GM18526 (cell line): ENCODE results near the gene ENTPD7.
A peak's percentile ranks its signal among the peaks of the same experiment; 100 is the strongest.

ENCODE experiments used
- POLR2A ChIP-seq: IDR thresholded peaks from 3 replicates; pipeline ENCODE4 v1.6.1; 2011; ENCODE audit not compliant: insufficient read length; ENCODE audit errors: extremely low read depth

Gene ENTPD7

DNA sequence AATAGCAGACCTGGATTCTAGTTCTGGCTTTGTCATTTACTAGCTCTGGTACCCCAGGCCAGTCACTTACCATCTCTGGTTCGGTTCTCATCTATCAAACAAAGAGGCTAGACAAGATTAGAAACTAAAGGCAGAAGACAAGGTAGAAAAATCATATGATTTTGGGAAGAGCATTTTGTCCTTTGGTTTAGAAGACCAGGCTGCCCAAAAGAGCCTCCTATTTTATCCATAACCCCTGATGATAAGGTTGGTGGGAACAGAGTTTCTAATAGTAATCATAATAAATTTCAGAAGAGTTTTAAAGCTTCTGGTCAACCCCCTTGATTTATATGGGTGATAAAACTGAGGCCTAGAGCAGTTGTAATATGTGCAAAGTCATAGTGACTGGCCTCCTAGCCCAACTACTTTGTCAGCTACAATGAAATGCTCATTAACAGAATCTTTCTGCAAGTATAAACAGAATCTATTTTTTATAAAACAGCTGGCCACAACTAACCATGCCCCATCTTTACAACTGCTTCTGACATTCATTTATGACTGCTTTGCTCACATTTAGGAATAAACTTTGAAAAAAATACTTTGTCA, 49.2 kb downstream of the ENTPD7 start:
- TF ChIP-seq POLR2A: no peak

DNA sequence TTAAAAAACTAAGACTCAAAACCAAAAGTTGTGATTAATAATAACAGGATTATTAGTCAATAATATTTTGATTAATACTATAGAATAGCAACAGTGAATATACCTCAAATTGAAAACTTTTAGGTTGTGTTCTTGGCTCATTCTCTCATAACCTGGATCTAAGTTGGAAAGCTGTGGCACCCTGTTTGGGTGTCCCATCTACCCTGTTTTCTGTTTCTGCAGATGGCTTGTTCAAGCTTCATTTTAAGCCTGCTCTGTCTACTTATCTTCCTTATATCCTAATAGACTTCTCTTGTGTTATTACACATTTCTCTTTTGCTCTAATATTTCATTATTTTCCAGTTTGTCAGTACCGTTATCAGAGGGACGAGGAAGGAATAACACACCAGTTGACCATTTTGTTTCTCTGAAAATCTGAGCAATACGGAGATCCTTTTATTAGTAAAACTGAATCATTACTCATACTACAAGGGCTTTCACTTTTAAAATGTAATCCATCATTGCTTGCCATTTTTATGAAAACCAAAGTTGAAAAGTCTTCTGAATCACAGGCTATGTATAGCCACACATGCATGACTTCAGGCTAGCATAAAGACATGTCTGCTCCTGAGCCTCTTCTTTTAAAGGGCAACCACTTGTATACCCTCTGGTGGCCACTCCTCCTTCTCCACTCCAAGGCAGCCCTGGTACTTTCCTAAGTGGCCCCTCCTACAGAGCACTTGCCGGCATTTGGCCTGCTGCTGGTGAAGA, 50.3 kb downstream of the ENTPD7 start:
- no peak for TF ChIP-seq POLR2A

DNA sequence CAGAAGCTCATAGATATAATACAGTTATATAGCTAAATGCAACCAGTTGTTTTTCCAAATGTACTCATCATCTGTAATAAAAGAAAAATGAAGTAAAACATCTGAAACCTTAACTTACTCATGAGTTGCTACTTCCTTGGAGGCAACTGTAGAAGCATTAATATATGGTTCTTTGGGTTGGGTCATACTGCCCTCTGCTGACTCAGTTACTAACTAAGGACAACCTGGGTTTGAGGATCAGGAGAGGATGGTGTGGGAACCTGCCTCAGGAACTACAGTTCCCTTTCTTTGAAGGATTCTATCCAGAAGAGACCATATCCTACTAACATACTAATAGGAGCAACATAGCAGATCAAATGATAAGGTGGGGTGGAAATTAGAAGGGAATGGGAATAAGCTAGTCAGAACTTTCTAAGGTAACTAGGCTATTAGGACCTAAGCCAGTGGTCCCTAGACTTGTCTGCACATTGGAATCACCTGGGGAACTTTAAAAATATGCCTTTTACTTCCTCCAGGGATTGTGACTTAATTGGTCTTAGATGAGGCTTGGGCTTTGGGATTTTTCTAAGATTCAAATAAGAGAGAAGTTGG, 51.9 kb downstream of the ENTPD7 start:
- TF ChIP-seq POLR2A: no peak

DNA sequence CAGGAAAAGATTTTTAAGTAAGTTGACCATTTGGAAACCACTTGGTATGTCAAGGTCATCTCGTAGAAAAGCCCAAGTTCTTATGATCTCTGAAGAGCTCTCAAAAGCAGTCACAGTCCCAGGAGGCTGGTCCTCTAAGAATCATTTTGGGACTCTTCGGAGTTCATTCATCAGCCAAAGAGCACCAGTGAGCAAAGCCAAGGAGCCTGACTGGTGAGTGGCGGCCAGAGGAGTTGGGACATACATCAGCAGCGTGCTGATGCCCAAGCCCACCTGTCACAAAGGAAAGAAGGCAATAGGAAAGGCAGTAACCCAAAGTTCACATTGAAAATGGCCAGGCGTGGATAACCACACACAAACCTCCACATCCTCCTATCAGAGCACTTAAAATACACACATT, 55.1 kb downstream of the ENTPD7 start:
- no peak for TF ChIP-seq POLR2A

DNA sequence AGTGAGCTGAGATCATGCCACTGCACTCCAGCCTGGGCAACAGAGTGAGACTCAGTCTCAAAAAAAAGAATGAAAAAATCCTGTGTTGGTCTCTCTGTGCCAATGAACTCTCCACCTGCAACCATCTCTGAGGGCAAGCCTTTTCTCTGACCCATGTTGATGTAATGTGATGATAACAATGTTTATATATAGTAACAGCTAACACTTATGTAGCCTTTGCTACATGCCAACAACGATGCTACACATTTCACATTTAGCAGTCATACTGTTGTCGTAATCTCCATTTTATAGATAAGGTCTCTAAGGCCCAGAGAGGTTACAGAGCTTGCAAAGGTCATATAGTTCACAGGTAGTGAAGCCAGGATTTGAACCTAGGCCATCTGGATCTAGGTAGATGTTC, 61.1 kb downstream of the ENTPD7 start:
- no peak for TF ChIP-seq POLR2A

DNA sequence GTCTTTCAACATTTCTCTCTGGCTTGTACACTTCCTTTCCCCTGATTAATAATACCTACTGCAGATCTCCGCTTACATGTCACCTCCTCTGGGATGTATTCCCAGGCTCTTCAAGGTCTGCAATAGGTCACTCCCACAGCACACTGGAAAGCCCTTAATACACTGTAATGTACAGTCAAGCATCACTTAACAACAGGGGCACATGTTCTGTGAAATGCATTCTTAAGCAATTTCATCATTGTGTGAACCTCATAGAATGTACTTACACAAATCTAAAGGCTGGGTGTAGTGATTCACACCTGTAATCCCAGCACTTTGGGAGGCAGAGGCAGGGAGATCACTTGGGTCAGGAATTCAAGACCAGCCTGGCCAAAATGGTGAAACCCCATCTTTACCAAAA, 70.7 kb downstream of the ENTPD7 start:
- no peak for TF ChIP-seq POLR2A

DNA sequence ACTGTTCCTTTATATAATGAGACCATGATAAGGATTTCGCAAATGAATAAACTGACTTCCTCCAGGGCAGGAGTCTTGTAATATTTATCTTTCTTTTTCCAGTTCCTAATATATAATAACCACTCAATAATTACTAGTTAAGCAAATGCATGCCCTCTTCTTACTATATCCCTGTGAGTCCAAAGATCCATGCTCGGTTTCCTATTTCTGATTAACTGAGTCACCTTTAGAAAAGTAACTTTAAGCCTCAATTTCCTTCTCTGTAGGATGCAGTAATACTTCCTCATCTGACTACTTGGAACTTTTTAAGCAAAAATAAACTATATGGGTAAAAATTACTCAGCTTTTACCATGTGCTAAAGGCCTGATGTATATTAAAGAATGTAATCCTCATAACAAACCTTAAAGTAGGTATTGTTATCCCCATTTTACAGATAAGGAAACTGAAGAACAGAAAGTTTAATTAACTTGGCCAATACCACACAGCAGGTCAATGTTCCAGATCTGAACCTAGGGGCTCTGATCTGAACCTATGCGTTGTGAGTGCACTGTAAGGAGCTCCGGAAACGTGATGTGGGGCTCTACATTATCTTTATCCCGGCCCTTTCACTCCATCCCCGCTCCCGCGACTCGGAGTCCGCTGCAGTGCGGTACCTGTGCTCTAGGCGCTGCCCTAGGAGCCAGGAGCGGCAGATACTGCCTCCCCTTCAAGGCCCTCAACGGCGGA, 72.2 kb downstream of the ENTPD7 start:
- TF ChIP-seq POLR2A: no peak

DNA sequence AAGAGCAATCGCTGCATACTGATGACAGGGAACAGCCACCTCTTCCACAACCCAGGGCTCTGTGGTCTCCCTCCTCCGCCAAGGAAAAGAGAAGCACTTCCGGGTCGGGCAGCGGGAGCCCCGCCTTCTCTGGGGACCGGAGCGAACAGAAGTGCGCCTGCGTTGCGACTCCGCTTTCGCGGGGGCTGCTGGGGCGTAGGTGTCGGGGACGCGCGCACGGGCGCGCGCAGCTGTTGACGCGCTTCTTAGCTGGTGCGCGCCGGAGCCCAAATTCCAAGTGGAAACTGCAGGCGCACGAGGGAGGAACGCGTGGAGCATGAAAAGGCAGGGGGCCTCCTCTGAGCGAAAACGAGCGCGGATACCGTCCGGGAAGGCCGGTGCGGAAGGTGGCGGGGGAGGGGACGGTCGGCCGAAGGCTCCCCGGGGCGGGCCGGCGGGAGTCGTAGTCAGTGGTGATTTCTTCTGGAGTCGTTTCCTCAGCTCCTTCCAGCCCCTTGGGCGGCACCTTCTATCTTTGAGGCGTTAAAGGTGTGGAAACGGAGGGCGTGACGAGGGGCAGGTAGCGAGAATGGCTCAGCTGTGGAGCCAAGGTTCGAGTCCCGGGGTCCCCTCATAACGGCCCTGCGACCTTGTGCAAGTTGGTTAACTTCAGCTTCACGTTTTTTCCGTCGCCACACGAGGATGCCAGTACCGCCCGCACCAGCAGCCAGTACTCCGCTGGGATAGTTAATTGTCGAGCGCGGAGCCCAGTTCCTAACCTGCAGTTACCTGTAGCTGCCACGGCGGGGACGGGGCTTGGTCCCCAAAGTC, 72.9 kb downstream of the ENTPD7 start, which contains the start of the genes COX15 and CUTC:
Gene COX15 (minus strand): TSS at position 95 of the 810 bp plus-strand sequence. CDS start 78 bp downstream, at position 17.
Gene CUTC (plus strand): TSS at position 202 of the 810 bp plus-strand sequence. CDS start 115 bp downstream, at position 317.
- peak; percentile 87 for TF ChIP-seq POLR2A

DNA sequence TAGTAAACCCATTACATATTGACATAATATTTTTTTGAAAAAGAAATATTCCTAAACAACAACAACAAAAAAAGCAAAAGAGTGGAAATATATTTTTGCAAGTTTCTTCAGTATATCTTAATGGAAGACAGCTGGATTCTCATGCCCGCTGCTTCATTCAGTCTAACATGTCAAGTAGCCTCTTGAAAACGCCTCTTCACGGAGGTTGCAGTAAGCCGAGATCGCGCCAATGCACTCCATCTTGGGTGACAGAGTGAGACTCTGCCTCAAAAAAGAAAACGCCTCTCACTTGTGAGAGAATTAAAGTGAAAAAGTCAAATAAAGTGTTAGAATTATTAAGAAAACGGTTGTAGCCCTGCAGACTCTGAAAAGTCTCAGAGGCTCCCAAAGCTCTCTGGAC, 74.1 kb downstream of the ENTPD7 start:
- TF ChIP-seq POLR2A: no peak

DNA sequence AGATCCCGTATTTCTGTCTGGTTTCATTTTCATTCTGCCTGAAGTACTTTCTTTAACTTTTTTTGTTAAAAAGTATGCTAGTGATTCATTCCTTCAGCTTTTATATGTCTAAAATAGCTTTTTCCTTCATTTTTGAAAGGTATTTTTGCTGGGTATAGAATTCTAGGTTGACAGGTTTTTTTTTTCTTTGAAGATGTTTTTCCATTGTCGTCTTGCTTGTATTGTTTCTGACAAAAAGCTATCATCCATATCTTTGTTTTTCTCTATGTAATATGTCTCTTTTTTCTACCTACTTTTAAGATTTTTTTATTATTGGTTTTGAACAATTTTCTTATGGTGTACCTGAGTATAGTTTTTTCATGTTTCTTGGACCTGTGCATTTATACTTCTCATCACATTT, 81.0 kb downstream of the ENTPD7 start:
- no peak for TF ChIP-seq POLR2A

DNA sequence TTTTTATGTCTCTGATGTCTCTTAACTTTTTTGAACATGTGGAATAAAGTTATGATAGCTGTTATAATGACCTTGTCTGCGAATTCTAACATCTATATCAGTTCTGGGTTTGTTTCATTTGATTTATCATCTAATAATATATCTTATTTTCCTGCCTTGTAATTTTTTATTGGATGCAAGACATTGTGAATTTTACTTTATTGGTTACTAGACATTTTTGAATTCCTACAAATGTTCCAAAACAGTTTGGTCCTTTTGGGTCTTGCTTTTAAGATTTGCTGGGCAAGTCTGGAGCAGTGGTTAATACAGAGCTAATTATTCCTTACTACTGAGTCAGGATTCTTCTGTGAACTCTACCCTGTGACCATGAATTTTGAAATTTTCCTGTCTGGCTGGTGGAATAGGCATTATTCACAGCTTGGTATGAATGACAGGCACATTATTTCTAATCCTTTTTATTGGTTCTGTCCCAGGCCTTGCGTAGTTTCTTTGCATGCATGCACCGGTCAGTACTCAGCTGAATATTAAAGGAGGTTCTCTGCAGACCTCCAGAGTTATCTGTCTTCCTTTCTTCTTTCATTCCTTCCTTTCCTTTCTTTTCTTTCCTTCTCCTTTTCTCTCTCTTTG, 81.7 kb downstream of the ENTPD7 start:
- no peak for TF ChIP-seq POLR2A

DNA sequence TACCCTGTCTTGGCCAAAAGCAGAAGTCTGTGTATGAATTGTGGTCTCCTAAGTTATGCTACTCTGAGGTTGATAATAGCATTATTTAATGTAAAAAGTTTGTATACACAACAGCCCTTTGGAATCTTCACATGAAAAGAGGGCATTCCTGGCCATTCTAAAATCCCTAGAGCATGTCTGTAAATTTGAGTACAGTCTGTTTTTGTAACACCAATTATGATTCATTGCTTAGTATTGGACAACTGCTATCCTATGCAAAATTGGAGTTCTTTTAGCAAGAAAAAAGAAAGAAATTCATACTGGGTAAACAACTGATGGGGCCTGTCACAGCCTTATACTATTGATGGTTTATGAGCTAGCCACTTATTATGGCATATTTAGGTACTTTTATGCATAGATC, 82.9 kb downstream of the ENTPD7 start:
- no peak for TF ChIP-seq POLR2A

DNA sequence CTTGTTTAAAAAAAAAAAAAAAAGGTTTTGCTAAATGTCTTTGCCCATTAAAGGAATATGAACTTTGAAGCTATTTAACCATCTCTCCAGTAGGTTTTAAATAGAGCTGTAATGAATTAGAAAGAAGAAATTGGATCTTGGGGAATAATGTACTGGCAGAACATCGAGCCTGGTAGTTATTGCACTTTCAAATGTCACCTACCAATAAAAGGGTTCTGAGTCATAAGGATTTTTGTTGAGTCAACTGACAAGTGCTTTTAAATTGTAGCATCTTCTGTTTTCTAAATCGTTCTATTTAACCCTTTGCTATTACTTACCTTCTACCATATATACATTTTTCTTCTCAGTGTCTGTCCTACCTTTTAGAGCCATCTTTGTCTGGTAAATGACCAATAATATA, 83.4 kb downstream of the ENTPD7 start:
- no peak for TF ChIP-seq POLR2A

DNA sequence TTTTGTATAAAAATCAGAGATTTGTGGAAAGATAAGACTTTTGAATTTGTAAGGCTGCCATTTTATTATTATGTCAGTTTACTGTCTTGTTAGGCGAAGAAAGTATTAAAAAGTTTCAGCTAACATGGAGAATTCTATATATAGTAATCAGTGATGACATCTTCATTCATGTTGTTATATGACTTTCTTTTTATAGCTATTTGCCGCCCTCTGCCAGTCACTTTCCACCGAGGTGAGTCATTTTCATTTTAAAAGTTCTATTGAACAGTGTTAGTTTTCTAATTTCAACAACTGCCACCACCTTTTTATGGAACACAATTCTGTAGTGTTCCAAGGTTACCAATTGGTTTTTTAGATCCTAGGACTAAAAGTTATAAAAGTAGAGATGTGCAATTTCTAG, 84.5 kb downstream of the ENTPD7 start:
- TF ChIP-seq POLR2A: no peak
